ENCODE results near the gene DTNB.

DTNB gene

GRCh38 chr2:25388491-25388890 lies 284.9 kb downstream of the DTNB start:
- no peak overlapping the region for H3K27ac ChIP-seq (ENCODE audit: low read depth in 2 of 2, low read length in 2 of 2)
- H3K9me3 ChIP-seq (ENCODE audit: control insufficient read depth in 2 of 2, low read length in 2 of 2): no peaks in the 10 kb centered on the region
- no peak overlapping the region for H3K9ac ChIP-seq (ENCODE audit: low read depth in 1 of 2, low read length in 2 of 2)
- no peaks in the 10 kb centered on the region for H3K27me3 ChIP-seq (ENCODE audit: control insufficient read depth in 2 of 2, insufficient read depth in 2 of 2, low read length in 2 of 2)
- H3K4me1 ChIP-seq (ENCODE audit: control insufficient read depth in 2 of 2, insufficient read depth in 2 of 2, low read length in 2 of 2): no peaks in the 10 kb centered on the region
- peaks cover 0 to 2% of the 10 kb centered on the region in 2 donors for H3K36me3 ChIP-seq (ENCODE audit: control insufficient read depth in 2 of 2, insufficient read depth in 2 of 2, low read length in 2 of 2)
- H3K4me3 ChIP-seq (ENCODE audit: low read length in 2 of 2): no peak overlapping the region

DNA sequence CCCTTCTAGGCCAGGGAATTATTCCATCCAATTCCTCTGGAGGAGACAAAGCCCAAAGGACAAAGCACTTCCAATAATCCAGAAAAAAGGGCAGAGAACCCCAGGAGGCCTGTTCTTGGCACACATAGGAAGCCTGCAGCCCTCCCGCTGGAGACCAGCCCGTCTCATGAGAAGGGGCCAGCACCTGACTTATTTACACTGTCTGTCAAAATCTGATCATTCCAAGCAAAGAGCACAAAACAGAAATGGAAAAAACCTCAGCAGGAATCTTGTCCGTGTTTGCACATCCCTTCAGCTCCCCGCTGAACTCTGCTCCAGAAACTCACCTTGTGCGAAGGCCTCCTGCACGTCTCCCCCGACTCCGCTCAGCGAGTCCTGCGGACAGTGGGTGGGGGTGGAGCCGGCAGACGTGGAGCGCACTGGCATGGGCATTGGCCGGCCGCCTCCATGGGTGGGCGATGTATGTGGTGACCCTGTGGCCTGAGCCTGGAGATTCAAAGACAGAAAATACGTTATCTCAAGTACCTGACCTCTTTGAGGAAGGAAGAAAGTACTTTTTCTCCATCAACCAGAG lies 285.4 kb downstream of the DTNB start:
- Histone ChIP-seq H3K27ac (ENCODE audit: low read depth in 2 of 2, low read length in 2 of 2) (no peak overlapping the region), H3K4me3 (ENCODE audit: low read length in 2 of 2) (no peak overlapping the region), H3K36me3 (ENCODE audit: control insufficient read depth in 2 of 2, insufficient read depth in 2 of 2, low read length in 2 of 2) (peaks cover 0 to 2% of the 10 kb centered on the region in 2 donors), H3K27me3 (ENCODE audit: control insufficient read depth in 2 of 2, insufficient read depth in 2 of 2, low read length in 2 of 2) (no peaks in the 10 kb centered on the region), H3K9me3 (ENCODE audit: control insufficient read depth in 2 of 2, low read length in 2 of 2) (no peaks in the 10 kb centered on the region), H3K4me1 (ENCODE audit: control insufficient read depth in 2 of 2, insufficient read depth in 2 of 2, low read length in 2 of 2) (no peaks in the 10 kb centered on the region), H3K9ac (ENCODE audit: low read depth in 1 of 2, low read length in 2 of 2) (no peak overlapping the region)

- Histone ChIP-seq H3K4me3 (ENCODE audit: low read length in 2 of 2) (no peak overlapping the region), H3K9ac (ENCODE audit: low read depth in 1 of 2, low read length in 2 of 2) (no peak overlapping the region), H3K36me3 (ENCODE audit: control insufficient read depth in 2 of 2, insufficient read depth in 2 of 2, low read length in 2 of 2) (peaks cover 0 to 2% of the 10 kb centered on the region in 2 donors), H3K27ac (ENCODE audit: low read depth in 2 of 2, low read length in 2 of 2) (no peak overlapping the region), H3K9me3 (ENCODE audit: control insufficient read depth in 2 of 2, low read length in 2 of 2) (no peaks in the 10 kb centered on the region), H3K27me3 (ENCODE audit: control insufficient read depth in 2 of 2, insufficient read depth in 2 of 2, low read length in 2 of 2) (no peaks in the 10 kb centered on the region), H3K4me1 (ENCODE audit: control insufficient read depth in 2 of 2, insufficient read depth in 2 of 2, low read length in 2 of 2) (no peaks in the 10 kb centered on the region)
Measured at GRCh38 chr2:25386971-25387875, 286.2 kb downstream of the DTNB start.

GRCh38 chr2:25385910-25386309 lies 287.5 kb downstream of the DTNB start:
- H3K9ac ChIP-seq (ENCODE audit: low read depth in 1 of 2, low read length in 2 of 2): no peak overlapping the region
- no peaks in the 10 kb centered on the region for H3K4me1 ChIP-seq (ENCODE audit: control insufficient read depth in 2 of 2, insufficient read depth in 2 of 2, low read length in 2 of 2)
- H3K9me3 ChIP-seq (ENCODE audit: control insufficient read depth in 2 of 2, low read length in 2 of 2): no peaks in the 10 kb centered on the region
- H3K4me3 ChIP-seq (ENCODE audit: low read length in 2 of 2): no peak overlapping the region
- H3K36me3 ChIP-seq (ENCODE audit: control insufficient read depth in 2 of 2, insufficient read depth in 2 of 2, low read length in 2 of 2): peaks cover 0 to 2% of the 10 kb centered on the region in 2 donors
- no peaks in the 10 kb centered on the region for H3K27me3 ChIP-seq (ENCODE audit: control insufficient read depth in 2 of 2, insufficient read depth in 2 of 2, low read length in 2 of 2)
- H3K27ac ChIP-seq (ENCODE audit: low read depth in 2 of 2, low read length in 2 of 2): no peak overlapping the region

- no peaks in the 10 kb centered on the region for H3K36me3 ChIP-seq (ENCODE audit: control insufficient read depth in 2 of 2, insufficient read depth in 2 of 2, low read length in 2 of 2)
- no peaks in the 10 kb centered on the region for H3K9me3 ChIP-seq (ENCODE audit: control insufficient read depth in 2 of 2, low read length in 2 of 2)
- H3K4me3 ChIP-seq (ENCODE audit: low read length in 2 of 2): no peak overlapping the region
- H3K9ac ChIP-seq (ENCODE audit: low read depth in 1 of 2, low read length in 2 of 2): no peak overlapping the region
- H3K27ac ChIP-seq (ENCODE audit: low read depth in 2 of 2, low read length in 2 of 2): no peak overlapping the region
- no peaks in the 10 kb centered on the region for H3K4me1 ChIP-seq (ENCODE audit: control insufficient read depth in 2 of 2, insufficient read depth in 2 of 2, low read length in 2 of 2)
- H3K27me3 ChIP-seq (ENCODE audit: control insufficient read depth in 2 of 2, insufficient read depth in 2 of 2, low read length in 2 of 2): no peaks in the 10 kb centered on the region
Measured at GRCh38 chr2:25383806-25384205, 289.6 kb downstream of the DTNB start.

DNA sequence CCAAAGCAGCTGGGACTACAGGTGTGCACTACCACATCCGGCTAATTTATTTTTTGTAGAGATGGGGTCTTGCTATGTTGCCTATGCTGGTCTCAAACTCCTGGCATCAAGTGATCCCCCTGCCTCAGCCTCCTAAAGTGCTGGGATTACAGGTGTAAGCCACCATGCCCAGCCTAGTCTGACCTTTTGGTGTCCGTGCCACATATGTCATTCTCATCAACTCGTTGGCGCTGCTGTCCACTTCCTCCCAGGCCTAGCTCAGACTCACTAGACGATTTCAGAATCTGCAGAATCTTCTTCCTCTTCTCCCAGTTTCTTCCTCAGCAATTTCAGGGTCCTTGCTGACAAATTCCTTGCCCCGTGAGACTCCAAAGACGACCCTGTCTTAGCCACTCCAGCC lies 291.9 kb downstream of the DTNB start:
- no peak overlapping the region for H3K27ac ChIP-seq (ENCODE audit: low read depth in 2 of 2, low read length in 2 of 2)
- H3K27me3 ChIP-seq (ENCODE audit: control insufficient read depth in 2 of 2, insufficient read depth in 2 of 2, low read length in 2 of 2): no peaks in the 10 kb centered on the region
- no peaks in the 10 kb centered on the region for H3K36me3 ChIP-seq (ENCODE audit: control insufficient read depth in 2 of 2, insufficient read depth in 2 of 2, low read length in 2 of 2)
- peaks cover 10 to 12% of the 10 kb centered on the region in 2 donors for H3K4me1 ChIP-seq (ENCODE audit: control insufficient read depth in 2 of 2, insufficient read depth in 2 of 2, low read length in 2 of 2)
- no peaks in the 10 kb centered on the region for H3K9me3 ChIP-seq (ENCODE audit: control insufficient read depth in 2 of 2, low read length in 2 of 2)
- no peak overlapping the region for H3K9ac ChIP-seq (ENCODE audit: low read depth in 1 of 2, low read length in 2 of 2)
- no peak overlapping the region for H3K4me3 ChIP-seq (ENCODE audit: low read length in 2 of 2)

DNA sequence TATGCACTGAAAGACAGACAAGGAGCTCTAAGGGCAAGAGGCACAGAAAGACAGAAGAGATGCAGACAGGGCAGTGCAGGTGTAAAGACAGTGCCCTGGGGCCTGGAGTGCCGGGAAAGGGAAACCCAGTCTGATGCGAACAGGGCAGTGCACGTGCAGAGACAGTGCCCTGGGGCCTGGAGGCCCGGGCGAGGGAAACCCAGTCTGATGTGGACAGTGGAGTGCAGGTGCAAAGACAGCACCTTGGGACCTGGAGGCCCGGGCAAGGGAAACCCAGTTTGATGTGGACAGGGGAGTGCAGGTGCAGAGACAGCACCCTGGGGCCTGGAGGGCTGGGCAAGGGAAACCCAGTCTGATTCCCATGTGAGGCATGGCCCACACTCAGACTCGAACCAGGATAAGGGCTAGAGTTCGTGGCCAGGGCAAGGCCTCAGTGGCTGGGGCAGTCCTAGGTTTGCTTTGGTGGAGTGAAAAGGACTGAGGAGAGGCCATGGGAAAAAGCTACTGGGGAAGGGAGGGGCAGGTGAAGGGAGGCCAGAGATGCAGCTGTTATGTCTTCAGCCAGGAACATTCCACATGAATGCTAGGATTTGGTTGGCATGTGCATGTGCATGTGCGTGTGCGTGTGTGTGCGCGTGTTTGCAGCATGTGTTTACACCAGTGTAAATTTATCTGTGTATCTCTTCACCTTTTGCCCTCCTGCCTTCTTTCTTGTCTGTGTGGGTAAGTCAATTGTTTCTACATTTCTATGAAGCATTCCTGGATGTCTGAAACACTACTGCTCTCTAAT lies 292.6 kb downstream of the DTNB start:
- Histone ChIP-seq H3K4me1 (ENCODE audit: control insufficient read depth in 2 of 2, insufficient read depth in 2 of 2, low read length in 2 of 2) (peaks cover 14% of the 10 kb centered on the region in 2 donors), H3K9ac (ENCODE audit: low read depth in 1 of 2, low read length in 2 of 2) (no peak overlapping the region), H3K36me3 (ENCODE audit: control insufficient read depth in 2 of 2, insufficient read depth in 2 of 2, low read length in 2 of 2) (no peaks in the 10 kb centered on the region), H3K9me3 (ENCODE audit: control insufficient read depth in 2 of 2, low read length in 2 of 2) (no peaks in the 10 kb centered on the region), H3K27ac (ENCODE audit: low read depth in 2 of 2, low read length in 2 of 2) (peak overlapping the region in 1 of 2 donors; percentile 16), H3K27me3 (ENCODE audit: control insufficient read depth in 2 of 2, insufficient read depth in 2 of 2, low read length in 2 of 2) (no peaks in the 10 kb centered on the region), H3K4me3 (ENCODE audit: low read length in 2 of 2) (no peak overlapping the region)

- Histone ChIP-seq H3K36me3 (ENCODE audit: control insufficient read depth in 2 of 2, insufficient read depth in 2 of 2, low read length in 2 of 2) (no peaks in the 10 kb centered on the region), H3K9ac (ENCODE audit: low read depth in 1 of 2, low read length in 2 of 2) (no peak overlapping the region), H3K4me1 (ENCODE audit: control insufficient read depth in 2 of 2, insufficient read depth in 2 of 2, low read length in 2 of 2) (peaks cover 14% of the 10 kb centered on the region in 2 donors), H3K27ac (ENCODE audit: low read depth in 2 of 2, low read length in 2 of 2) (peak overlapping the region in 1 of 2 donors; percentile 16), H3K27me3 (ENCODE audit: control insufficient read depth in 2 of 2, insufficient read depth in 2 of 2, low read length in 2 of 2) (no peaks in the 10 kb centered on the region), H3K4me3 (ENCODE audit: low read length in 2 of 2) (no peak overlapping the region), H3K9me3 (ENCODE audit: control insufficient read depth in 2 of 2, low read length in 2 of 2) (no peaks in the 10 kb centered on the region)
Measured at GRCh38 chr2:25380023-25380422, 293.4 kb downstream of the DTNB start.

- H3K9ac ChIP-seq (ENCODE audit: low read depth in 1 of 2, low read length in 2 of 2): no peak overlapping the region
- H3K4me3 ChIP-seq (ENCODE audit: low read length in 2 of 2): no peak overlapping the region
- no peaks in the 10 kb centered on the region for H3K9me3 ChIP-seq (ENCODE audit: control insufficient read depth in 2 of 2, low read length in 2 of 2)
- H3K27me3 ChIP-seq (ENCODE audit: control insufficient read depth in 2 of 2, insufficient read depth in 2 of 2, low read length in 2 of 2): no peaks in the 10 kb centered on the region
- no peak overlapping the region for H3K27ac ChIP-seq (ENCODE audit: low read depth in 2 of 2, low read length in 2 of 2)
- H3K4me1 ChIP-seq (ENCODE audit: control insufficient read depth in 2 of 2, insufficient read depth in 2 of 2, low read length in 2 of 2): peaks cover 14% of the 10 kb centered on the region in 2 donors
- H3K36me3 ChIP-seq (ENCODE audit: control insufficient read depth in 2 of 2, insufficient read depth in 2 of 2, low read length in 2 of 2): no peaks in the 10 kb centered on the region
Measured at GRCh38 chr2:25379535-25379934, 293.8 kb downstream of the DTNB start.
